ENCODE measurements around the gene HOXB9.

HOXB9 gene

GRCh38 chr17:48610282-48611211 is 15.6 kb downstream of the HOXB9 start, which contains the start of gene HOXB7:
HOXB7 (minus strand) TSS chr17:48611017; CDS start chr17:48610918, 99 bp downstream.
- DNase-seq: peak; percentile 60

- no peak for DNase-seq
These were observed 16.3 kb downstream of the HOXB9 start for GRCh38 chr17:48609759-48610281.

GRCh38 chr17:48609033-48609432 is 17.1 kb downstream of the HOXB9 start:
- no peak for DNase-seq

DNA sequence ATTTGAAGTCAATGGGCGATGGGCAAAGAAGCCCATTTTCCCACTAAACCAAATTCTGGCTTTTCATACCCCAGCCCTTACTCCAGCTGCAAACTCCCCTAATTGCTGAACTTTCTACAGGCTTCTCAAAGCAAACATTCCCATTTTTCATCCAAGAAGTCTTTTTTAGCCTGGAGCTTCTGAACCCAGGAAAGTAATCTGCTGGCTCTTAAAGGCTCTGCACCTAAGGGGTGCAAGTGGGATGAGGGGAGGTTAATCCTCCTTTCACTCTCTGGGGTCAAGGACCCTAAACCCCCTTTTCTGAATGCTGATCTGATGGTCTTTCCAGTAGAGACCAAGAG is 17.7 kb downstream of the HOXB9 start:
- no peak for DNase-seq

DNA sequence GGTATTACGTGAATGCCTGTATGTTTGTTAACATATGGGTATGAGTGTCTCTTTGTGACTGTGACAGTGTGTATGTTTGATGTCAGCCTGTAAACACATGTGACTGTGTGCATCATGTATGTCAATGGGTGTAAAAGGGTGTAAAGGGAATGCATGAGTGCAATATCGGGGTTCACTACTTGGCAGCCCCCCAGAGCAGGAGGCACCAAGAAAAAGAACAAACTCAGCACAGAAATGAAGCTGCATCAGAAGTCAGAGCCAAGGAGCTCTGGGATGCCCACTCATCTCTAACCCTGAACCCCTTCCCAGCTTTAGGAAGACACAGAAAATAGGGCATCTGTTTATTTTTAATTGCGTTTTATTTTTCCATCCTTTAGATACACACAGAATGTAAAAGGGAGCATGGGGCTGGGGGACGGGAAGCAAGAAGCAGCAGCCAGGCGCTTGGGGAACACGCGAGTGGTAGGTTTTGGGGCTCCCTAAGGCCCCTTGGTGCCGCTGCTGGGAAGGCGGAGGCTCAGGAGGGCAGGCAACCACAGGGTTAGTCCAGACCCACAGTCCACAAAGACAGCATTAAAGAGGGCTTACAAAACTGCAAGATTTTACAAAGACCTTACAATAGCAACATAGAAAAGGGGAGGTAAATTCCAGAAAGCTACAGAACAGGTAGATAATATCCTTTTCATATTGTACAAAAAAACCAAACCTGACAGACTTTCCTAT is 19.1 kb downstream of the HOXB9 start:
- no peak for DNase-seq

- no peak for DNase-seq
These were observed 19.9 kb downstream of the HOXB9 start for GRCh38 chr17:48605991-48606891.

DNA sequence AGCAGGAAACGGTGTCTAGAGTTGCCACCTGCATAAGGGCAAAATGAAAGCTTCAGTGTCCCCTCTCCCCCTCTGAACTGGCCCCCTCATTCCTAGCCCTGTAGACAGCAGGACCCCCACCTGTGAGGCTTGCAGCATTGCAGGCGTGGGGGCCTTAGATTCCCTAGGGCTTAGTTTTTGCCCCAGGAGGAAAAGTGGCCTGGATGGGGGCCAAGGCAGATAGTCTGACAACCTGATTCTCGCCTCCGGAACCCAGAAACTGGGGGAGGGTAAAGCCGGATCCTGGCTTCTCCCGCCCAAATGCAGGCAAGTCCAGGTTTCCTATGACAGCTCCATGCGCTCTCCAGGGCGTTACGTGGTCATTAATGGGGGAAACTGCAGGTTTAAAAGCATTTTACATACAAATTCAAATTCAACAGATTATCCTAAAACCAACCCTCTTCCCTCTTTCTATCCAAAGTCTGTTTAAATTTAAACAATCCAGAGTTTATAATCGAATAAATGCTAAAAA is 20.7 kb downstream of the HOXB9 start:
- DNase-seq: no peak

GRCh38 chr17:48604770-48605329 is 21.3 kb downstream of the HOXB9 start, which contains the start of gene HOXB6:
HOXB6 (minus strand) TSS chr17:48604986; CDS start chr17:48598150, 6,836 bp downstream.
- no peak for DNase-seq

DNA sequence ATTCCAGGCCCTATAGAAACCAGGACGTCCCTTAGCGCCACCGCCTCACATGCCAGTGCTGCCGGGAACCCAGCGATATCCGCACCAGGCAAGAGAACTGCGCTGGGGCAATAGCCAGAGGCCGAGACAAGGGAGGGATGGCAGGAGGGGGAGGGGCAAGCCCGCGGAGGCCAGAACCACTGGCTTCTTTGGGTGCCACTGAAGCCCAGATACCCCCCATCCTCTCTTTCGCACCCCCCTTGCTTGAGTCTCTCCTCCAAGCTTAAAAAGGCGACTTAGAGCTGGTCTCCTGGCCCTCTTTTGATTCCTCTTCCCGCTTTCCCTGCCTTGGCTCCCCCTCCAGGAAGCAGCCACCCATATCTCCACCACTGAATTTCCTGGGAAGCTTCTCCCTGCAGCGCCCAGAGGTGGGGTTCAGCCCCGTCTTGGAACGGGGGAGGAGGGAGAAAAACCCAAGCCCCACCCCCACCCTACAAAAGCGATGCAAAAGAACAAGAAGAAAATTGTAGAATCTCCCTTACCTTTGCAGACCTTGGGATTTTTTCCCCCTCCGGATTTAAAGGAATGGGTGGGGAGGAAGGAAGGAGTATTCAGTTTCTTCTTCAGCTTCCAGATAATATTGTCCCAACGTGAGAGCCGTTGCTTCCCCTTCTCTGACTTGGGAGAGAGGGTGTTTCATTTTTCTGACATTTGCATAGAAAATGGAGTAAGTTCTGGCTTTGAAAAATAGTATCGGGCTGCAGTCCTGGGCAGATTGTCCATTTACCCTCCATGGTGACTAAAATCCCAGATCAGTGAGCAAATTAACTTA is 22.0 kb downstream of the HOXB9 start:
- DNase-seq: no peak

DNA sequence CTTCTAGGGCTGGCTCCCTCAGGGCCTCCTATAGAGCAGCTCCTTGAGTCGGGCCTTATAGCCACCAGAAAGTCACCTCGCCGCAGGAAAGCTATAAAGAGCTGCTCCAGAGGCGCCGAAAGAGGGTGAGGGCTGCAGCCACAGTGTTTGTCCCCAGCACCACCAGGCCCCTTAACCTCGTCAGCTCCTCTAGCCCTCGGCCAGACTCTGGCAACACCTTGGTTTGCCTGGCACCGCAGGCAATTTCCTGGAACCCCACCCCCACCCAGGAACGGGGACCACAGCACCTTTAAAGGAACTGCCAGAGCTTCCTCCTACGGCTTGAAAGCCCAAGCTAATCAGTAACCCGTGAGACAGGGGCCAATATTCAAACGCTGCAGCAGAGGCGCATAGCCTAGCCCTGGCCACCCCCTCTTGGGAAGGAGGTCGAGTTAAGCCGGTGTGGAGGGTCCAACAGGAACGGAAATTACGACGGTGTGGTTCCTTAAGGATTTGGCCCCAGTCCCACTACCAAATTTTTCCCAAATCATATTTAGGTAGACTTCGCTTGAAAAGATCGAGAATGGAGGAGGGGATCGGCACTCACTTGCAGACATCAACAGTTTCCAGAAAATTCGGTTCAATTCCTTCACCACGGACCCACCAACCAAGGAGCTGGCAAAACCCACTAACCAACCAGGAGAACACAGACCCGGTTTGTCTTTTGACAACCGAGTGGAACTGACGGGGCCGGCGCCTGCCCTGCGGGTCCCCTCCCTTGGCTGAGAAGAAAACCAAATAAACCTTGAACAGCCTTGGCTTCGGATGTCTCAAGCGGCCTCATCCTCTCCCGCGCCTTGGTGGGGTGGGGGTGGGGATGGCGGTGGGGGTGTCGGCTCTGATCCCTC is 24.4 kb downstream of the HOXB9 start:
- DNase-seq: no peak

DNA sequence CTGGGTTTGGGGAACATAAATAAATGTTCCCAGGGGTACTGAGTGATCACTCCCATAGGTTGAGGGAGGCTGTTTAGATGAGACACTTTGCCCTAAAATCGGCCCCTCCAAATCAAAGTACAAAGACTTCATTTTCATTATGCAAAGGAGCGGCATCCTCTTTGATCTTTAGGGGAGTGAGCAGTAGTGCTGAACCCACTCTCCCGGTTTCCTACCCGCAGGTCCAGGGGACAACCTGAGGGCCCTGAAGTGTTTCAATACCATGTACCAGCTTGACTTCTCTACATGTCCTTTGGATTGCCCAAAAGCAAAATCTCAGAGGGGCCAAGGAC is 25.0 kb downstream of the HOXB9 start:
- no peak for DNase-seq

GRCh38 chr17:48600244-48601098 is 25.7 kb downstream of the HOXB9 start:
- DNase-seq: no peak

DNA sequence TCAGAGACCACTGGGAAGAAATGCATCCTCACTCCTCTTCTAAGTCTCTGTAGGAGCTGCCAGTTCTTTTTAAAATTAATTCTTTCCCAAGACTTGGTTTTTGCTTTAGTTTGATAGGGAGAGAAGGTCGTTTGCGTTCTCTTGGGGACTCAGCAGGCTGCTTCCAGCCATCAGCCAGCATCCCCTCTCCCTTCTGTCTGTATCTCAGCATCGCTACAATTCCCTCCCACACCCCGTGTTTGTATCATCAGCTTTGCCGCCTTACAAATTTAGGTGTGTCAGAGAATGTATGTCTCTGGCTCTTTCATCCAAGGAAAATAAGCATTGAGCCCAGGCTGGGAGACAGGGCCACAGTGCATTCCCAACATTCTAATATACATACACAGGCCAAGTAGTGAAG is 26.8 kb downstream of the HOXB9 start:
- no peak for DNase-seq

DNA sequence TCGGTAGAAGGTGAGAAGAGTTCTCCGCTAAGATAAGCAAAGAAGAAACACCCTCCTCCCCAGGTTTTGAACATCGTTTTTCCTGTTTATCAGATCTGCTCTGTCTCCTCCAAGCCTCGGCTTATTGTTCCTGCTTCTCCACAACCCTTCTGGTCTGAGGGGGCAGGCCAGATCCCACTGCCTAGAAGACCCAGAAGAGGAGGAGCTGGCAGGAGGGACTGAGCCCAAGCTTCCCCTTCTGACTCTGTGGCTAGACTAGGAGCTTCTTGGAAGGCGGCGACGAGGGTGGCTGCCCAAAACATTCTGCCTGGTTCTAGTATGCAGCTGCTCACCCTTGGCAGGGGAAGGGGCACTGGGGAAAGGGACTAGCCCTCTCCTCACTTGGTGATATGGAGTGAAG is 27.4 kb downstream of the HOXB9 start:
- no peak for DNase-seq

DNA sequence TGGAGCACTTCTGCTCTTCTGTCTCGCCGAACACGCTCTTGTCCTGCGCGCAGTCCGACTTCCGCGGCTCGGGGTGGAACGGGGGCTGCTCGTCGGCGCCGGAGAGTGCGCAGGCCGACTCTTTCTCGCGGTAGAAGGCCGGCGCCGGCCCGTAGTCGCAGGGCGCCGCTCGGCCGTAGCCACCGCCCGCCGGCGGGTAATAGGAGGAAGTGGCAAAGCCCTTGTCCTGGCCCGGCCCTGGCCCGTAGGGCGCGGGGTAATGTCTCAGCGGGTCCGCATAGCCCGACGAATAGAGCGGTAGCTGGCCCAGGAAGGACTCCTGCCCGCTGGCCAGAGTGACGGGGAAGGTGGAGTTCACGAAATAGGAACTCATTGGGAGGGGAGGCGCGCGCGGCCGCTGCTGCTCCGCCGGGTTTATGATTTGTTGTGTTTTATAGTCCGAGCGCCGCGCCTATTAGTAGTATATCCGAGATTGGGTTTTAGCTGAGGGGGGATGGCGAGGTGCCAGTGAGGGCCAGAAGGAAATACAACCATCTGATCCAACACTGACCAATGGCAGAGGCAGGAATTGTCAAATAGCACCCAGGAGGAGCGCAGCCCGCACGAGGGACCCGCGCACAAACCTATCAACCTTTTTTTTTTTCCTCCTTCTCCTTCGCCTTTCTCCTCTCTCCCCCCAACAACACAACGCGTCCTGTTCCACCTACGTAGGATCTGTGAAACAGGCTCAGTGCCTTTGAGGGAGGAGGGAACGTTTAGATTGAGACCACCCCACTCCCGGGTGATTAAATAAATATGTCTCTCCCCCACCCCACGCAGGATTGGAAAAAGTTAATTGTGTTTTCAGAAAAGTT is 28.2 kb downstream of the HOXB9 start:
- peak; percentile 60 for DNase-seq

- no peak for DNase-seq
These were observed 28.7 kb downstream of the HOXB9 start for GRCh38 chr17:48597528-48597777.

- DNase-seq: no peak
These were observed 29.2 kb downstream of the HOXB9 start for GRCh38 chr17:48596735-48597527.
